ENCODE results near the gene ARHGAP24.

The ARHGAP24 gene

DNA sequence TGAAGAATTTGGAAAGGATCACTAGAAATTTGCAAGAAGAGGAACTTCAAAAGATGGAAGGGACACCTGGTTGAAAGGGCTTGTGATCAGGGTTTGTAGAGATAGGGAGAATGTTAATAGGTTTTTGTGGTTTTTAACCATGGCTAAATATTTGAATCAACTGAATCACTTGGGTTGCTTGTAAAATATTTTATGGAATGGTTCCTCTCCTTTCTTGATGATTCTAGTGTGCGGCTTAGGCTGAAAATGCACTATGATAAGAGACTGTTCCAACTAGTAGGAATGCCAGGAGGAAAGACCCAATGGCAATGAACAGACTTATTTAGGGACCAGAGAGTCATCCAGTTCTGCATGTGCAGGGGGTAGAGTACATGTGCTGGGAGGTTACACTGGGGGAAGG is 408.2 kb downstream of the ARHGAP24 start:
- TF ChIP-seq FOXP2 (optimal IDR thresholded peaks at IDR 0.05; ENCODE audit: borderline replicate concordance, extremely low read depth, extremely low read length, insufficient read depth) (no peak), SIN3A (IDR thresholded peaks at IDR 0.05; ENCODE audit: borderline replicate concordance, insufficient read depth, low read length) (no peak), TAF1 (IDR thresholded peaks at IDR 0.05; ENCODE audit: borderline replicate concordance, insufficient read depth, low read length) (no peak), POLR2AphosphoS5 (IDR thresholded peaks at IDR 0.05; ENCODE audit: low read depth, low read length) (no peak)
- TF ChIP-seq, protein P1, sequence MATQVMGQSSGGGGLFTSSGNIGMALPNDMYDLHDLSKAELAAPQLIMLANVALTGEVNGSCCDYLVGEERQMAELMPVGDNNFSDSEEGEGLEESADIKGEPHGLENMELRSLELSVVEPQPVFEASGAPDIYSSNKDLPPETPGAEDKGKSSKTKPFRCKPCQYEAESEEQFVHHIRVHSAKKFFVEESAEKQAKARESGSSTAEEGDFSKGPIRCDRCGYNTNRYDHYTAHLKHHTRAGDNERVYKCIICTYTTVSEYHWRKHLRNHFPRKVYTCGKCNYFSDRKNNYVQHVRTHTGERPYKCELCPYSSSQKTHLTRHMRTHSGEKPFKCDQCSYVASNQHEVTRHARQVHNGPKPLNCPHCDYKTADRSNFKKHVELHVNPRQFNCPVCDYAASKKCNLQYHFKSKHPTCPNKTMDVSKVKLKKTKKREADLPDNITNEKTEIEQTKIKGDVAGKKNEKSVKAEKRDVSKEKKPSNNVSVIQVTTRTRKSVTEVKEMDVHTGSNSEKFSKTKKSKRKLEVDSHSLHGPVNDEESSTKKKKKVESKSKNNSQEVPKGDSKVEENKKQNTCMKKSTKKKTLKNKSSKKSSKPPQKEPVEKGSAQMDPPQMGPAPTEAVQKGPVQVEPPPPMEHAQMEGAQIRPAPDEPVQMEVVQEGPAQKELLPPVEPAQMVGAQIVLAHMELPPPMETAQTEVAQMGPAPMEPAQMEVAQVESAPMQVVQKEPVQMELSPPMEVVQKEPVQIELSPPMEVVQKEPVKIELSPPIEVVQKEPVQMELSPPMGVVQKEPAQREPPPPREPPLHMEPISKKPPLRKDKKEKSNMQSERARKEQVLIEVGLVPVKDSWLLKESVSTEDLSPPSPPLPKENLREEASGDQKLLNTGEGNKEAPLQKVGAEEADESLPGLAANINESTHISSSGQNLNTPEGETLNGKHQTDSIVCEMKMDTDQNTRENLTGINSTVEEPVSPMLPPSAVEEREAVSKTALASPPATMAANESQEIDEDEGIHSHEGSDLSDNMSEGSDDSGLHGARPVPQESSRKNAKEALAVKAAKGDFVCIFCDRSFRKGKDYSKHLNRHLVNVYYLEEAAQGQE (IDR thresholded peaks at IDR 0.05; ENCODE audit: insufficient read depth in 1 of 2, low read depth in 2 of 2, low read length in 2 of 2) = no peak

DNA sequence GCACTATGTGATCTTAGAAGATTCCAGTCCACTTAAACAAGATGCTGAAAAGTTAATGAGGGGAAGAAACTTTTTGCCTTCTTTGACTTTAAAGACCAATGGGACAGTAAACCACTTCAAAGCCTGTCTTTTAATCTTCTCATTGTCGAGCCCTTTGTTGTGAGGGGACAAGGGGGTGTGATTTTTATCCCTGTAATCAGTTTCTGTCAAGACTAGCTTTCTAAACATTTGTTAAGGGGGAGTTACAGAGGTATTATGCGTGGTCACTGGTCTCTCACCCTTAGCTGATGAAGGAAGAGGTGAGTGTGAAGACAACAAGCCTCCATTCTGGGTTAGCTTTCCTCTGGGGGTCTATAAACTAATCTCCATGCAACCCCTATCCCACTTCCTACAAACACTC is 409.3 kb downstream of the ARHGAP24 start:
- TF ChIP-seq TAF1 (IDR thresholded peaks at IDR 0.05; ENCODE audit: borderline replicate concordance, insufficient read depth, low read length) = no peak
- TF ChIP-seq SIN3A (IDR thresholded peaks at IDR 0.05; ENCODE audit: borderline replicate concordance, insufficient read depth, low read length) = no peak
- TF ChIP-seq FOXP2 (optimal IDR thresholded peaks at IDR 0.05; ENCODE audit: borderline replicate concordance, extremely low read depth, extremely low read length, insufficient read depth) = no peak
- TF ChIP-seq, protein P1 (IDR thresholded peaks at IDR 0.05; ENCODE audit: insufficient read depth in 1 of 2, low read depth in 2 of 2, low read length in 2 of 2) = no peak
- no peak for TF ChIP-seq POLR2AphosphoS5 (IDR thresholded peaks at IDR 0.05; ENCODE audit: low read depth, low read length)

DNA sequence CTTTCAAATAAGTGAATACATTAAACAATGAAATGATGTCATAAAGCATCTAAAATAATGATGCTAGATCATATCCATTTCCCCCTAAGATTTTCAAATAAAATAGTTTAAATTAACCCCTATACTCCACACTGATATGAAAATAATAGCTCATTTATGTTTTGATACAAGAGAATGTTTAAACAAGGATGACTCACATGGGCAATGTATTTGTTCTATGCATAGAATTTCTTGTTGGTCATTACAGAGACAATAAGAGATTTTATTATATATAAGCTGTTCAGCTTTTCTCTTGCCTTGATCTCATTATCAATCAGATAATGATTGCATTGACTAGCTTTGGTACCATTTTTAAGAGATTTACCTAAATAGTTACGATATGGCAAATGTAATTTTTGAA is 411.7 kb downstream of the ARHGAP24 start:
- TF ChIP-seq, protein P1 (IDR thresholded peaks at IDR 0.05; ENCODE audit: insufficient read depth in 1 of 2, low read depth in 2 of 2, low read length in 2 of 2) = no peak
- TF ChIP-seq FOXP2 (optimal IDR thresholded peaks at IDR 0.05; ENCODE audit: borderline replicate concordance, extremely low read depth, extremely low read length, insufficient read depth) (no peak), SIN3A (IDR thresholded peaks at IDR 0.05; ENCODE audit: borderline replicate concordance, insufficient read depth, low read length) (no peak), POLR2AphosphoS5 (IDR thresholded peaks at IDR 0.05; ENCODE audit: low read depth, low read length) (no peak), TAF1 (IDR thresholded peaks at IDR 0.05; ENCODE audit: borderline replicate concordance, insufficient read depth, low read length) (no peak)

DNA sequence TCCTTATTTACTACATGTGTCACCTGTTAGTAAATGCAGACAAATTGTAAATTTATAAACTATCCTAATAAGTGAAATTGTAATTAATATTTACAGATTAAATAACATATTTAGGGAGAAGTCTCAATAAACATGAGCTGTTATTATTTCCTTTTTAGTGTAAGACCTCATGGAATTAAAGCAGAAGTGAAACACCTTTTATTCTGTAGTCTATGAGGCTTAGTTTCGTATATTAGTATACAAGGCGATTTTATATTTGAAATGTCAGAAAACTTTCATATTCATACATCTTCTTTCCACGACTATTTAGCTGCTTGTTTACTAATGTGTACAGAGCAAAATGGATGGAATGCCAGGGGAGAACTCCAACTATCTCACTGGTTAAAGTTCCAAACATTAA is 414.4 kb downstream of the ARHGAP24 start:
- TF ChIP-seq TAF1 (IDR thresholded peaks at IDR 0.05; ENCODE audit: borderline replicate concordance, insufficient read depth, low read length) (no peak), POLR2AphosphoS5 (IDR thresholded peaks at IDR 0.05; ENCODE audit: low read depth, low read length) (no peak), SIN3A (IDR thresholded peaks at IDR 0.05; ENCODE audit: borderline replicate concordance, insufficient read depth, low read length) (no peak), FOXP2 (optimal IDR thresholded peaks at IDR 0.05; ENCODE audit: borderline replicate concordance, extremely low read depth, extremely low read length, insufficient read depth) (no peak)
- TF ChIP-seq, protein P1 (IDR thresholded peaks at IDR 0.05; ENCODE audit: insufficient read depth in 1 of 2, low read depth in 2 of 2, low read length in 2 of 2) = no peak

DNA sequence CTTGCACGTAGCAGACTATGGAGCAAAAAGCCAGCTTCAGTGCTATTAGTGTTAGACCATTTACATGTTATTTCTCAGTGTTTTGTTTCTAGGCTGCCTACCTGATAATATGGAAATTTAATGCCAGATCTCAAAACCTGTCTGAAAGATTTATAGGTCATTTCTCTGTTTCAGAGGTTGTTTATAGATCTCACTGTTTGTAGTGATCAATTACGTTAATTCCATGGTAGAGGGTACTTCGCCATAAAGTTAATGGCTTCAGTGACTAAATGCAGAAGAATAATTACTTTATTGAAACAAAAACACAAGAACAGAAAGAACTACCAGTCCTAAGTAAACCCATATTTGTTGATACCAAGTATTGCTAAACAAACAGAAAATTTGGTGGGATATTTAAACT is 420.8 kb downstream of the ARHGAP24 start:
- TF ChIP-seq, protein P1 (IDR thresholded peaks at IDR 0.05; ENCODE audit: insufficient read depth in 1 of 2, low read depth in 2 of 2, low read length in 2 of 2) = no peak
- TF ChIP-seq POLR2AphosphoS5 (IDR thresholded peaks at IDR 0.05; ENCODE audit: low read depth, low read length) (no peak), TAF1 (IDR thresholded peaks at IDR 0.05; ENCODE audit: borderline replicate concordance, insufficient read depth, low read length) (no peak), FOXP2 (optimal IDR thresholded peaks at IDR 0.05; ENCODE audit: borderline replicate concordance, extremely low read depth, extremely low read length, insufficient read depth) (no peak), SIN3A (IDR thresholded peaks at IDR 0.05; ENCODE audit: borderline replicate concordance, insufficient read depth, low read length) (no peak)
